ENCODE data around the gene FOXP1. TPM values are rescaled to one million over a fixed set of nuclear protein-coding genes. Genes with fewer than 3 reads are reported as not detected.

The FOXP1 gene
- total RNA-seq, 1 donor from 2014 or later: 195 TPM

DNA sequence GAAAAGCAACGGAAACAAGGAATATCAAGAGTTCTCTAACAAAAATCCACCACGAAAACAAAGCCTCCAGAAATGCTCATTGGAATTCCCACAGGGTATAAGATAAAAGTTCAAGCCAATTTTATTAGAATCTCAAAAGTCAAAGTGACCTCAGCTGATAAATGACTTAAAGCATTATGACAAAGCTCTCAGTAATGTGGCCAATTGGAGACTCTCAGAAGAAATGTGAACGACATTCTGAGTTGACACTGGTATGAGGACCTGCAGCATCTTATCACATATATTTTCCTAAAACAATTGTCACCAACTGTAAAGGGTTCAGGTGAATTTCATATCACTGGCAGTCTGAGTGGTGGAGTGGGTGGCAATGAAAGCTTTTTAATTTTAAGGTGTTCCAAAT, 199.1 kb downstream of the FOXP1 start:
- Mint-ChIP-seq H3K4me3 (ENCODE audit: unreplicated experiment) (no peak overlapping the region), H3K4me1 (ENCODE audit: unreplicated experiment) (peaks cover 43% of the 10 kb centered on the region), H3K9me3 (ENCODE audit: unreplicated experiment) (no peaks in the 10 kb centered on the region), H3K36me3 (ENCODE audit: unreplicated experiment) (peaks cover 2% of the 10 kb centered on the region), H3K27ac (ENCODE audit: unreplicated experiment) (peak overlapping the region; percentile 21), H3K27me3 (ENCODE audit: unreplicated experiment) (no peaks in the 10 kb centered on the region)
- no peak for DNase-seq (ENCODE audit: extremely low spot score, unreplicated experiment)
- TF ChIP-seq, protein P1, sequence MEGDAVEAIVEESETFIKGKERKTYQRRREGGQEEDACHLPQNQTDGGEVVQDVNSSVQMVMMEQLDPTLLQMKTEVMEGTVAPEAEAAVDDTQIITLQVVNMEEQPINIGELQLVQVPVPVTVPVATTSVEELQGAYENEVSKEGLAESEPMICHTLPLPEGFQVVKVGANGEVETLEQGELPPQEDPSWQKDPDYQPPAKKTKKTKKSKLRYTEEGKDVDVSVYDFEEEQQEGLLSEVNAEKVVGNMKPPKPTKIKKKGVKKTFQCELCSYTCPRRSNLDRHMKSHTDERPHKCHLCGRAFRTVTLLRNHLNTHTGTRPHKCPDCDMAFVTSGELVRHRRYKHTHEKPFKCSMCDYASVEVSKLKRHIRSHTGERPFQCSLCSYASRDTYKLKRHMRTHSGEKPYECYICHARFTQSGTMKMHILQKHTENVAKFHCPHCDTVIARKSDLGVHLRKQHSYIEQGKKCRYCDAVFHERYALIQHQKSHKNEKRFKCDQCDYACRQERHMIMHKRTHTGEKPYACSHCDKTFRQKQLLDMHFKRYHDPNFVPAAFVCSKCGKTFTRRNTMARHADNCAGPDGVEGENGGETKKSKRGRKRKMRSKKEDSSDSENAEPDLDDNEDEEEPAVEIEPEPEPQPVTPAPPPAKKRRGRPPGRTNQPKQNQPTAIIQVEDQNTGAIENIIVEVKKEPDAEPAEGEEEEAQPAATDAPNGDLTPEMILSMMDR (IDR thresholded peaks at IDR 0.05): no peak

- TF ChIP-seq, protein P1 (IDR thresholded peaks at IDR 0.05): no peak
- peaks cover 42% of the 10 kb centered on the region for H3K4me1 Mint-ChIP-seq (ENCODE audit: unreplicated experiment)
- no peaks in the 10 kb centered on the region for H3K27me3 Mint-ChIP-seq (ENCODE audit: unreplicated experiment)
- H3K36me3 Mint-ChIP-seq (ENCODE audit: unreplicated experiment): peaks cover 2% of the 10 kb centered on the region
- H3K4me3 Mint-ChIP-seq (ENCODE audit: unreplicated experiment): no peak overlapping the region
- H3K9me3 Mint-ChIP-seq (ENCODE audit: unreplicated experiment): no peaks in the 10 kb centered on the region
- no peak for DNase-seq (ENCODE audit: extremely low spot score, unreplicated experiment)
- no peak overlapping the region for H3K27ac Mint-ChIP-seq (ENCODE audit: unreplicated experiment)
These were observed 203.4 kb downstream of the FOXP1 start for GRCh38 chr3:71380096-71380495.

DNA sequence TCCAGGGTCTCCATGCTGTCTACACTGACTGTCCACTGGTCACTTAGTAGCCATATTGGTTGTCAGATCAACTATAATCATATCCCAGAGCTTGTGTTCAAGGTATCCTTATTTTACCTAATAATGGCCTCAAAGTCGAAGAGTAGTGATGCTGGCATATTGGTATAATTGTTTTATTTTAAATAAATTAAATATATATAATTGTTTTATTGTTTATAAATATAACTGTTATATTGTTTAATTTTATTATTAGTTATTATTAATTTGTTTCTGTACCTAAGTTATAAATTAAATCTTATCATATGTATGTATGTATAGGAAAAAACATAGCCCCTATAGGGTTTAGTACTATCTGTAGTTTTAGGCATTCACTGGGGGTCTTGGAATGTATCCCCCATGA, 205.0 kb downstream of the FOXP1 start:
- no peak overlapping the region for H3K27ac Mint-ChIP-seq (ENCODE audit: unreplicated experiment)
- peaks cover 2% of the 10 kb centered on the region for H3K36me3 Mint-ChIP-seq (ENCODE audit: unreplicated experiment)

DNA sequence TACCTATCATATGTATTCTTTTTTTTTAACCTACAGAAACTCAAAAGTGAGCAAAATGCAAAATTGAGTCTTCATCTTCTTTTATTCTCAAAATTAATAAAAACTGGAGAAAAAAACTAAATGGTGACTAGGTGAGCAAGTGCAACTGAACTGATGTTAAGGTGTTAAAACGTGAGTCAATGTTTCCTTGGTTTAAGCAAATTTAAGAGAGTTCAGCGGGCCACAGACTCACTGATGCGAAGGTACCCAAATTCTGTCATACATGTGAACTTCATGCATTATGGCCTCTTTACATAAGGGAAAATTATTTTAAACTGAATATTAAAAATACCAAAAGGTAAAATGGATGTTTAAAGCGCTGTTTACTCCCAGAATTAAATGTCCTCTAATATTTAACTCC, 206.6 kb downstream of the FOXP1 start:
- H3K9me3 Mint-ChIP-seq (ENCODE audit: unreplicated experiment): no peaks in the 10 kb centered on the region
- peaks cover 43% of the 10 kb centered on the region for H3K4me1 Mint-ChIP-seq (ENCODE audit: unreplicated experiment)
- TF ChIP-seq, protein P1 (IDR thresholded peaks at IDR 0.05): no peak
- H3K4me3 Mint-ChIP-seq (ENCODE audit: unreplicated experiment): no peak overlapping the region
- no peak overlapping the region for H3K27ac Mint-ChIP-seq (ENCODE audit: unreplicated experiment)
- no peaks in the 10 kb centered on the region for H3K36me3 Mint-ChIP-seq (ENCODE audit: unreplicated experiment)
- DNase-seq (ENCODE audit: extremely low spot score, unreplicated experiment): no peak
- H3K27me3 Mint-ChIP-seq (ENCODE audit: unreplicated experiment): no peaks in the 10 kb centered on the region

More for the DNA sequence above, 205.0 kb downstream of the FOXP1 start:
- Mint-ChIP-seq H3K4me3 (ENCODE audit: unreplicated experiment) (no peak overlapping the region), H3K4me1 (ENCODE audit: unreplicated experiment) (peaks cover 37% of the 10 kb centered on the region), H3K9me3 (ENCODE audit: unreplicated experiment) (no peaks in the 10 kb centered on the region), H3K27me3 (ENCODE audit: unreplicated experiment) (no peaks in the 10 kb centered on the region)
- TF ChIP-seq, protein P1 (IDR thresholded peaks at IDR 0.05): no peak
- no peak for DNase-seq (ENCODE audit: extremely low spot score, unreplicated experiment)

DNA sequence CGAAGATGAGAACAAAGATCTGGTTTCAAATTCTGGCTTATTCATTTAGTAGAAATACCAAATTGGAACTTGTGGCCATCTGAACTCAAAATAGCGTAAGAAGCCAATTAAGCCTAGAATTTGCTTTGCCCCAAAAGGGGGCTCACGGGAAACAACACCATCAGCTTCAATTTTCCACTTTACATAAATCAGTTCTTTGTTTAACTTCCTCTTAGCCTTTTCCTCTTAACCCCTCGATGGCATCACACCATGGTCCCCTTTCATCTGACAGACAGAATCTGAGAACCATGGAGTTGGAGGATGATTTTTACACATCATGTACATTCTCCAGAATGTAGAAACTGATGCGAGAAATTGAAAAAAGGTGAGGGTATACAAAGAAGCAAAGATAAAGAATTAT, 207.0 kb downstream of the FOXP1 start:
- Mint-ChIP-seq H3K27me3 (ENCODE audit: unreplicated experiment) (no peaks in the 10 kb centered on the region), H3K9me3 (ENCODE audit: unreplicated experiment) (no peaks in the 10 kb centered on the region), H3K4me1 (ENCODE audit: unreplicated experiment) (peaks cover 45% of the 10 kb centered on the region), H3K4me3 (ENCODE audit: unreplicated experiment) (no peak overlapping the region), H3K27ac (ENCODE audit: unreplicated experiment) (no peak overlapping the region), H3K36me3 (ENCODE audit: unreplicated experiment) (no peaks in the 10 kb centered on the region)
- TF ChIP-seq, protein P1 (IDR thresholded peaks at IDR 0.05): no peak
- DNase-seq (ENCODE audit: extremely low spot score, unreplicated experiment): no peak
